Endothelial cell (in vitro differentiated cells): ENCODE results near the gene NME8. TPM values are rescaled to one million over a fixed set of nuclear protein-coding genes. Genes with fewer than 3 reads are reported as not detected.

ENCODE experiments used
- DNase-seq: peaks from one replicate; pipeline ENCODE4 v3.0.0; 2021; ENCODE audit warnings: low spot score
- H3K27ac Mint-ChIP-seq: one replicate; pipeline ENCODE4 v1.8.0; 2021; ENCODE audit warnings: mixed read lengths, inconsistent platforms; ENCODE audit not compliant: unreplicated experiment
- H3K27me3 Mint-ChIP-seq: one replicate; pipeline ENCODE4 v1.8.0; 2021; ENCODE audit warnings: mild to moderate bottlenecking, moderate library complexity, mixed read lengths, inconsistent platforms; ENCODE audit not compliant: unreplicated experiment
- H3K36me3 Mint-ChIP-seq: one replicate; pipeline ENCODE4 v1.8.0; 2021; ENCODE audit warnings: mild to moderate bottlenecking, low read depth, mixed read lengths, inconsistent platforms; ENCODE audit not compliant: unreplicated experiment
- H3K4me1 Mint-ChIP-seq: one replicate; pipeline ENCODE4 v1.8.0; 2021; ENCODE audit warnings: mild to moderate bottlenecking, mixed read lengths, inconsistent platforms; ENCODE audit not compliant: unreplicated experiment
- H3K4me3 Mint-ChIP-seq: one replicate; pipeline ENCODE4 v1.8.0; 2021; ENCODE audit warnings: mild to moderate bottlenecking, mixed read lengths, inconsistent platforms; ENCODE audit not compliant: unreplicated experiment
- H3K9me3 Mint-ChIP-seq: one replicate; pipeline ENCODE4 v1.8.0; 2021; ENCODE audit warnings: mixed read lengths, inconsistent platforms; ENCODE audit not compliant: unreplicated experiment
- total RNA-seq: library from RNA; stranded (reverse); fragmentation: NEBNext Ultra II Directional; extraction: Animal tissue kit (Norgen Biotek cat#: 25700); gene quantifications from one replicate; pipeline ENCODE4 v1.2.1, GENCODE V29; 2021; ENCODE audit not compliant: unreplicated experiment
- TF ChIP-seq, protein P1 (sequence below): fragments of 200-600 bp; sonication (generic); IDR thresholded peaks from one replicate; pipeline ENCODE4 v1.5.0; 2021; ENCODE audit warnings: antibody characterized with exemption; ENCODE audit not compliant: unreplicated experiment

Gene NME8
- total RNA-seq, 1 donor from 2014 or later: not detected

DNA sequence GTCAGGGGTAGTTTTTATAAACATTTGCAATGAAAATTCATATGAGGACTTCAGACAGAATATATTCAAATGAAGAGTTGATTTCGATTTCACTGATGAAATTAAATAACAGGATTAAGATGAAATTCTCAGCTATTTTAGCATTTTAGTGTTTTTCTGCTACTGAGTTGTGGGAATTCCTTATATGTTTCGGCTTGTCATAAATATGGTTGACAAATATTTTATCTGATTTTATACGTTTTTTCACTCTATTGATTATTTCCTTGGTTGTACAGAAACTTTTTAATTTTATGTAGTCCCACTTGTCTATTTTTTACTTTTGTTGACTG lies 14.6 kb upstream of the NME8 start:
- no peak for DNase-seq
- TF ChIP-seq, protein P1, sequence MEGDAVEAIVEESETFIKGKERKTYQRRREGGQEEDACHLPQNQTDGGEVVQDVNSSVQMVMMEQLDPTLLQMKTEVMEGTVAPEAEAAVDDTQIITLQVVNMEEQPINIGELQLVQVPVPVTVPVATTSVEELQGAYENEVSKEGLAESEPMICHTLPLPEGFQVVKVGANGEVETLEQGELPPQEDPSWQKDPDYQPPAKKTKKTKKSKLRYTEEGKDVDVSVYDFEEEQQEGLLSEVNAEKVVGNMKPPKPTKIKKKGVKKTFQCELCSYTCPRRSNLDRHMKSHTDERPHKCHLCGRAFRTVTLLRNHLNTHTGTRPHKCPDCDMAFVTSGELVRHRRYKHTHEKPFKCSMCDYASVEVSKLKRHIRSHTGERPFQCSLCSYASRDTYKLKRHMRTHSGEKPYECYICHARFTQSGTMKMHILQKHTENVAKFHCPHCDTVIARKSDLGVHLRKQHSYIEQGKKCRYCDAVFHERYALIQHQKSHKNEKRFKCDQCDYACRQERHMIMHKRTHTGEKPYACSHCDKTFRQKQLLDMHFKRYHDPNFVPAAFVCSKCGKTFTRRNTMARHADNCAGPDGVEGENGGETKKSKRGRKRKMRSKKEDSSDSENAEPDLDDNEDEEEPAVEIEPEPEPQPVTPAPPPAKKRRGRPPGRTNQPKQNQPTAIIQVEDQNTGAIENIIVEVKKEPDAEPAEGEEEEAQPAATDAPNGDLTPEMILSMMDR: peak; percentile 32
- Mint-ChIP-seq H3K27me3 (no peaks in the 10 kb centered on the region), H3K9me3 (no peaks in the 10 kb centered on the region), H3K4me1 (no peaks in the 10 kb centered on the region), H3K27ac (no peak overlapping the region), H3K4me3 (no peak overlapping the region), H3K36me3 (no peaks in the 10 kb centered on the region)

DNA sequence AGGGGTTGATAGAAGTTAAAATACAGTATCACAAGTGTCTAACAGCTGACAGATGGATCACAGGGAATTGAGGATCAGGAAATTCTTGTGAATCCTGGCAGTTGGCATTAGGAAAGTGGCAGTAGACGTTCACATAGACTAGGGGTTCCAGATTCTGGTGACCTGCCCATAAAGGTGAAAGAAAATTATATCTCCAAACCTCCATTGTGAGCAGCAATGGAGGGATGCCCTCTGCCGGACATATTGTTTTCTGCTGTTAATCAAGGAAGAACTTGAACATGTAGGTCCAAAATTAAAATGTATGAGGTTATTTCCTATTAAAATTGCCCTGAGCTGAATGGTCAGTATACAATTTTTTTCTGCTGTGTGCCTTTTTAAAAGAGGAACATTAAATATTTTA lies 5.1 kb downstream of the NME8 start:
- H3K9me3 Mint-ChIP-seq: no peaks in the 10 kb centered on the region
- no peaks in the 10 kb centered on the region for H3K36me3 Mint-ChIP-seq
- H3K27ac Mint-ChIP-seq: no peak overlapping the region
- no peak overlapping the region for H3K4me3 Mint-ChIP-seq
- TF ChIP-seq, protein P1: peak; percentile 66
- no peaks in the 10 kb centered on the region for H3K4me1 Mint-ChIP-seq
- DNase-seq: peak; percentile 28
- H3K27me3 Mint-ChIP-seq: peaks cover 1% of the 10 kb centered on the region

DNA sequence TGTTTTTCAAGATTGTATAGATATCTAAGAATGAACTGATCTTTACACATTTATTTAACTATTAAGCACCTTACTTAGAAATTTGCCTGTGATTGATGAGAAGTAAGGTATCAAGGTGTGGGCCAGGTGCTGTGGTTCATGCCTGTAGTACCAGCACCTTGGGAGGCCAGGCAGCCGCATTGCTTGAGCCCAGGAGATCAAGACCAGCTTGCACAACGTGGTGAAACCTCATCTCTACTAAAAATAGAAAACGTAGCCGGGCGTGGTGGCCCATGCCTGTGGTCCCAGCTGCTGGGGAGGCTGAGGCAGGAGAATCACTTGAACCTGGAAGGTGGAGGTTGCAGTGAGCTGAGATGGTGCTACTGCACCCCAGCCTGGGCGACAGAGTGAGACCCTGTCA lies 33.7 kb downstream of the NME8 start:
- no peaks in the 10 kb centered on the region for H3K27me3 Mint-ChIP-seq
- no peak overlapping the region for H3K4me3 Mint-ChIP-seq
- no peak overlapping the region for H3K27ac Mint-ChIP-seq
- DNase-seq: no peak
- no peaks in the 10 kb centered on the region for H3K4me1 Mint-ChIP-seq
- TF ChIP-seq, protein P1: no peak
- H3K9me3 Mint-ChIP-seq: no peaks in the 10 kb centered on the region
- H3K36me3 Mint-ChIP-seq: no peaks in the 10 kb centered on the region

DNA sequence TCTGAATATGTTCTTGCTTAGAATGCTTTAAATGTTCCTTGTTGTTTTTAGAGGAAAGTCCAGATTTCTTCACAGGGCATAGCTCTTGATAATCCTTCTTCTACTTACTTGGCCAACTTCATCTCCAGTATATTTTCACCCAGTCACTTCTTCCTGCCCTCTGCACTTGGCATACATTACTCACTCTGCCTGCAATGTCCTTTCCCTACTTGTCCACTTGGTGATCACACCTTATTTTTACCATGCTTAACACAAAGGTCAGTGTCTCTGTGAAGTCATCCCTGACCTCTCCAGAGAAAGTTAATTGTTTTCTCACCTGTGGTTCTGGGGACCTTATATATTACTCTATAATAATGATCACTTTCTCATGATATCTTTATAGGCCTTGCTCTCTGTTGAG lies 45.0 kb downstream of the NME8 start:
- TF ChIP-seq, protein P1: no peak
- Mint-ChIP-seq H3K9me3 (no peaks in the 10 kb centered on the region), H3K27ac (no peak overlapping the region), H3K36me3 (no peaks in the 10 kb centered on the region), H3K4me3 (no peak overlapping the region), H3K4me1 (no peaks in the 10 kb centered on the region), H3K27me3 (no peaks in the 10 kb centered on the region)
- DNase-seq: no peak

DNA sequence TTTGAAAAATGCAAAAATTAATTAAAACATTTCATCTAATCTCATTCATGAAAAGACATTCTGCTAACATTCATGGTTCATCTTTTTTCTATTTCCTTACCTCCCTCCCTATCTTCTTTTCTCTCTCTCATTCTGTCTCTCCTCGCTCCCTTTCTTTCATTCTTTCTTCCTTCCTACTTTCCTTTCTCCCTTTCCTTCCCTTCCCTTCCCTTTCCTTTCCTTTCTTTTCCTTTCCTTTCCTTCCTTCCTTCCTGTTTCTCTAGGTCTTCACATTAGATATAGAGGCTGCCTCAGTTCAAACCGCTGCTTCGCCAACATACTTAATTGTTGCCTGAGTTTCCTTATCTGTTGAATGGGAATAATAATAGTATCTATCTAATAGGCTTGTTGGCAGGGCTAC lies 46.3 kb downstream of the NME8 start:
- H3K9me3 Mint-ChIP-seq: no peaks in the 10 kb centered on the region
- no peaks in the 10 kb centered on the region for H3K27me3 Mint-ChIP-seq
- no peak for DNase-seq
- no peaks in the 10 kb centered on the region for H3K4me1 Mint-ChIP-seq
- H3K4me3 Mint-ChIP-seq: no peak overlapping the region
- no peak overlapping the region for H3K27ac Mint-ChIP-seq
- no peaks in the 10 kb centered on the region for H3K36me3 Mint-ChIP-seq
- TF ChIP-seq, protein P1: no peak
